ENCODE results near the gene GPN1. TPM values are rescaled to one million over a fixed set of nuclear protein-coding genes. Genes with fewer than 3 reads are reported as not detected.

GPN1 gene
- total RNA-seq, 1 experiment from 2014 or later = 35.9 TPM

DNA sequence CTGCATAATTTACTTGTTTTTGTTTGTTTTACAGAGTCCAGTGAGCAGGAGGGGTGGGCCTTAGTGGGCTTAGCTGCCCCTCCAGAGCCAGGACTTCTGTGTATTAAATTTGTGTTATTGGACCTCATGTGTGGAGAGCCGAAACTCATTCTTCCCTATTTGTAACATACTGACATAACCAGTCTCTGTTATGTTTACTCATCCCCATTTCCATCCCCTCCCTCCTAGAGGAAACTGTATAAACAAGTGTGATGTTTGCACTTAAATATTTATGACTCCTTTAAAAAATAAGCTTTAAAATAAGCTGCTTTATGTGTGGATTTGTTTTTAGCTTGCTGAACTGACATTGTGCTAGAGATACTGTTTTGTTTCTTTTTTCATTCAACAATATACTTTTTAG lies 32.2 kb upstream of the GPN1 start:
- TF ChIP-seq CREB1 (CRISPR knock-in tag; IDR thresholded peaks at IDR 0.05) = no peak
- TF ChIP-seq, protein P1, sequence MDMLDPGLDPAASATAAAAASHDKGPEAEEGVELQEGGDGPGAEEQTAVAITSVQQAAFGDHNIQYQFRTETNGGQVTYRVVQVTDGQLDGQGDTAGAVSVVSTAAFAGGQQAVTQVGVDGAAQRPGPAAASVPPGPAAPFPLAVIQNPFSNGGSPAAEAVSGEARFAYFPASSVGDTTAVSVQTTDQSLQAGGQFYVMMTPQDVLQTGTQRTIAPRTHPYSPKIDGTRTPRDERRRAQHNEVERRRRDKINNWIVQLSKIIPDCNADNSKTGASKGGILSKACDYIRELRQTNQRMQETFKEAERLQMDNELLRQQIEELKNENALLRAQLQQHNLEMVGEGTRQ (CRISPR knock-in tag; IDR thresholded peaks at IDR 0.05) = no peak
- no peak for TF ChIP-seq RORB (CRISPR knock-in tag; IDR thresholded peaks at IDR 0.05)
- no peak for TF ChIP-seq NR1H2 (CRISPR knock-in tag; IDR thresholded peaks at IDR 0.05)
- TF ChIP-seq, protein P2, sequence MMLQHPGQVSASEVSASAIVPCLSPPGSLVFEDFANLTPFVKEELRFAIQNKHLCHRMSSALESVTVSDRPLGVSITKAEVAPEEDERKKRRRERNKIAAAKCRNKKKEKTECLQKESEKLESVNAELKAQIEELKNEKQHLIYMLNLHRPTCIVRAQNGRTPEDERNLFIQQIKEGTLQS (CRISPR knock-in tag; conservative IDR thresholded peaks at IDR 0.05) = no peak
- no peak for TF ChIP-seq FOXK1 (CRISPR knock-in tag; IDR thresholded peaks at IDR 0.05)
- TF ChIP-seq, protein P3, sequence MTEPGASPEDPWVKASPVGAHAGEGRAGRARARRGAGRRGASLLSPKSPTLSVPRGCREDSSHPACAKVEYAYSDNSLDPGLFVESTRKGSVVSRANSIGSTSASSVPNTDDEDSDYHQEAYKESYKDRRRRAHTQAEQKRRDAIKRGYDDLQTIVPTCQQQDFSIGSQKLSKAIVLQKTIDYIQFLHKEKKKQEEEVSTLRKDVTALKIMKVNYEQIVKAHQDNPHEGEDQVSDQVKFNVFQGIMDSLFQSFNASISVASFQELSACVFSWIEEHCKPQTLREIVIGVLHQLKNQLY (CRISPR knock-in tag; IDR thresholded peaks at IDR 0.05) = no peak
- TF ChIP-seq, protein P4, sequence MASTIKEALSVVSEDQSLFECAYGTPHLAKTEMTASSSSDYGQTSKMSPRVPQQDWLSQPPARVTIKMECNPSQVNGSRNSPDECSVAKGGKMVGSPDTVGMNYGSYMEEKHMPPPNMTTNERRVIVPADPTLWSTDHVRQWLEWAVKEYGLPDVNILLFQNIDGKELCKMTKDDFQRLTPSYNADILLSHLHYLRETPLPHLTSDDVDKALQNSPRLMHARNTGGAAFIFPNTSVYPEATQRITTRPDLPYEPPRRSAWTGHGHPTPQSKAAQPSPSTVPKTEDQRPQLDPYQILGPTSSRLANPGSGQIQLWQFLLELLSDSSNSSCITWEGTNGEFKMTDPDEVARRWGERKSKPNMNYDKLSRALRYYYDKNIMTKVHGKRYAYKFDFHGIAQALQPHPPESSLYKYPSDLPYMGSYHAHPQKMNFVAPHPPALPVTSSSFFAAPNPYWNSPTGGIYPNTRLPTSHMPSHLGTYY (CRISPR knock-in tag; IDR thresholded peaks at IDR 0.05) = no peak
- no peak for TF ChIP-seq GABPB1 (CRISPR knock-in tag; IDR thresholded peaks at IDR 0.05)
- no peak for TF ChIP-seq TEAD4 (CRISPR knock-in tag; IDR thresholded peaks at IDR 0.05)
- TF ChIP-seq, protein P5, sequence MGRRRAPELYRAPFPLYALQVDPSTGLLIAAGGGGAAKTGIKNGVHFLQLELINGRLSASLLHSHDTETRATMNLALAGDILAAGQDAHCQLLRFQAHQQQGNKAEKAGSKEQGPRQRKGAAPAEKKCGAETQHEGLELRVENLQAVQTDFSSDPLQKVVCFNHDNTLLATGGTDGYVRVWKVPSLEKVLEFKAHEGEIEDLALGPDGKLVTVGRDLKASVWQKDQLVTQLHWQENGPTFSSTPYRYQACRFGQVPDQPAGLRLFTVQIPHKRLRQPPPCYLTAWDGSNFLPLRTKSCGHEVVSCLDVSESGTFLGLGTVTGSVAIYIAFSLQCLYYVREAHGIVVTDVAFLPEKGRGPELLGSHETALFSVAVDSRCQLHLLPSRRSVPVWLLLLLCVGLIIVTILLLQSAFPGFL (CRISPR knock-in tag; IDR thresholded peaks at IDR 0.05; ENCODE audit: borderline replicate concordance) = no peak
- no peak for TF ChIP-seq EMX1 (CRISPR knock-in tag; IDR thresholded peaks at IDR 0.05)
- TF ChIP-seq, protein P6, sequence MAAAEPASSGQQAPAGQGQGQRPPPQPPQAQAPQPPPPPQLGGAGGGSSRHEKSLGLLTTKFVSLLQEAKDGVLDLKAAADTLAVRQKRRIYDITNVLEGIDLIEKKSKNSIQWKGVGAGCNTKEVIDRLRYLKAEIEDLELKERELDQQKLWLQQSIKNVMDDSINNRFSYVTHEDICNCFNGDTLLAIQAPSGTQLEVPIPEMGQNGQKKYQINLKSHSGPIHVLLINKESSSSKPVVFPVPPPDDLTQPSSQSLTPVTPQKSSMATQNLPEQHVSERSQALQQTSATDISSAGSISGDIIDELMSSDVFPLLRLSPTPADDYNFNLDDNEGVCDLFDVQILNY (CRISPR knock-in tag; IDR thresholded peaks at IDR 0.05) = no peak
- TF ChIP-seq, protein P7, sequence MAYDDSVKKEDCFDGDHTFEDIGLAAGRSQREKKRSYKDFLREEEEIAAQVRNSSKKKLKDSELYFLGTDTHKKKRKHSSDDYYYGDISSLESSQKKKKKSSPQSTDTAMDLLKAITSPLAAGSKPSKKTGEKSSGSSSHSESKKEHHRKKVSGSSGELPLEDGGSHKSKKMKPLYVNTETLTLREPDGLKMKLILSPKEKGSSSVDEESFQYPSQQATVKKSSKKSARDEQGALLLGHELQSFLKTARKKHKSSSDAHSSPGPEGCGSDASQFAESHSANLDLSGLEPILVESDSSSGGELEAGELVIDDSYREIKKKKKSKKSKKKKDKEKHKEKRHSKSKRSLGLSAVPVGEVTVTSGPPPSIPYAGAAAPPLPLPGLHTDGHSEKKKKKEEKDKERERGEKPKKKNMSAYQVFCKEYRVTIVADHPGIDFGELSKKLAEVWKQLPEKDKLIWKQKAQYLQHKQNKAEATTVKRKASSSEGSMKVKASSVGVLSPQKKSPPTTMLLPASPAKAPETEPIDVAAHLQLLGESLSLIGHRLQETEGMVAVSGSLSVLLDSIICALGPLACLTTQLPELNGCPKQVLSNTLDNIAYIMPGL (CRISPR knock-in tag; IDR thresholded peaks at IDR 0.05) = no peak
- TF ChIP-seq, protein P8, sequence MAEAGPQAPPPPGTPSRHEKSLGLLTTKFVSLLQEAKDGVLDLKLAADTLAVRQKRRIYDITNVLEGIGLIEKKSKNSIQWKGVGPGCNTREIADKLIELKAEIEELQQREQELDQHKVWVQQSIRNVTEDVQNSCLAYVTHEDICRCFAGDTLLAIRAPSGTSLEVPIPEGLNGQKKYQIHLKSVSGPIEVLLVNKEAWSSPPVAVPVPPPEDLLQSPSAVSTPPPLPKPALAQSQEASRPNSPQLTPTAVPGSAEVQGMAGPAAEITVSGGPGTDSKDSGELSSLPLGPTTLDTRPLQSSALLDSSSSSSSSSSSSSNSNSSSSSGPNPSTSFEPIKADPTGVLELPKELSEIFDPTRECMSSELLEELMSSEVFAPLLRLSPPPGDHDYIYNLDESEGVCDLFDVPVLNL (CRISPR knock-in tag; IDR thresholded peaks at IDR 0.05; ENCODE audit: borderline replicate concordance, low read depth) = no peak

DNA sequence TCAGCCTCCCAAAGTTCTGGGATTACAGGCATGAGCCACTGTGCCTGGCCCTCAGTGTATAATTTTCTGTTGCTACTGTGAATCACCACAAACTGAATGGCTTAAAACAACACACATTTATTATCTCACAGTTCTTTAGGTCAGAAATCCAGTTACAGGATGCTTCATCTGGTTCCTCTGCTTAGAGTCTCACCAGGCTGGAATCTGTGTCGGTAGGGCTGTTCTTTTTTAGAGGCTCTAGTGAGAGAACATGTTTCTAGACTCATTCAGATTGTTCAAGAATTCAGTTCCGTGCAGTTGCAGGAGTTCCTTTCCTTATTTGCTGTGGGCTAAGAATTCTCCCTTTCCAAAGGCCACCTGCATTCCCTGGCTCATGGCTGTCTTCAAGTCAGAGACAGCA lies 22.2 kb upstream of the GPN1 start:
- TF ChIP-seq HMGA2 (CRISPR knock-in tag; IDR thresholded peaks at IDR 0.05) (no peak), FOXK1 (CRISPR knock-in tag; IDR thresholded peaks at IDR 0.05) (no peak), ZNF263 (CRISPR knock-in tag; IDR thresholded peaks at IDR 0.05; ENCODE audit: low read depth) (no peak), RORB (CRISPR knock-in tag; IDR thresholded peaks at IDR 0.05) (no peak), PRRX2 (CRISPR knock-in tag; IDR thresholded peaks at IDR 0.05) (no peak)
- TF ChIP-seq, protein P9, sequence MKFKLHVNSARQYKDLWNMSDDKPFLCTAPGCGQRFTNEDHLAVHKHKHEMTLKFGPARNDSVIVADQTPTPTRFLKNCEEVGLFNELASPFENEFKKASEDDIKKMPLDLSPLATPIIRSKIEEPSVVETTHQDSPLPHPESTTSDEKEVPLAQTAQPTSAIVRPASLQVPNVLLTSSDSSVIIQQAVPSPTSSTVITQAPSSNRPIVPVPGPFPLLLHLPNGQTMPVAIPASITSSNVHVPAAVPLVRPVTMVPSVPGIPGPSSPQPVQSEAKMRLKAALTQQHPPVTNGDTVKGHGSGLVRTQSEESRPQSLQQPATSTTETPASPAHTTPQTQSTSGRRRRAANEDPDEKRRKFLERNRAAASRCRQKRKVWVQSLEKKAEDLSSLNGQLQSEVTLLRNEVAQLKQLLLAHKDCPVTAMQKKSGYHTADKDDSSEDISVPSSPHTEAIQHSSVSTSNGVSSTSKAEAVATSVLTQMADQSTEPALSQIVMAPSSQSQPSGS (CRISPR knock-in tag; IDR thresholded peaks at IDR 0.05; ENCODE audit: borderline replicate concordance, low read depth) = no peak
- TF ChIP-seq, protein P10, sequence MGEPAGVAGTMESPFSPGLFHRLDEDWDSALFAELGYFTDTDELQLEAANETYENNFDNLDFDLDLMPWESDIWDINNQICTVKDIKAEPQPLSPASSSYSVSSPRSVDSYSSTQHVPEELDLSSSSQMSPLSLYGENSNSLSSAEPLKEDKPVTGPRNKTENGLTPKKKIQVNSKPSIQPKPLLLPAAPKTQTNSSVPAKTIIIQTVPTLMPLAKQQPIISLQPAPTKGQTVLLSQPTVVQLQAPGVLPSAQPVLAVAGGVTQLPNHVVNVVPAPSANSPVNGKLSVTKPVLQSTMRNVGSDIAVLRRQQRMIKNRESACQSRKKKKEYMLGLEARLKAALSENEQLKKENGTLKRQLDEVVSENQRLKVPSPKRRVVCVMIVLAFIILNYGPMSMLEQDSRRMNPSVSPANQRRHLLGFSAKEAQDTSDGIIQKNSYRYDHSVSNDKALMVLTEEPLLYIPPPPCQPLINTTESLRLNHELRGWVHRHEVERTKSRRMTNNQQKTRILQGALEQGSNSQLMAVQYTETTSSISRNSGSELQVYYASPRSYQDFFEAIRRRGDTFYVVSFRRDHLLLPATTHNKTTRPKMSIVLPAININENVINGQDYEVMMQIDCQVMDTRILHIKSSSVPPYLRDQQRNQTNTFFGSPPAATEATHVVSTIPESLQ (CRISPR knock-in tag; IDR thresholded peaks at IDR 0.05) = no peak
- POLR2A ChIA-PET = no interaction called here
- CTCF ChIA-PET = no interaction called here
- Mint-ChIP-seq H3K4me1 (no peaks in the 10 kb centered on the region), H3K4me3 (no peak overlapping the region), H3K27ac (no peak overlapping the region), H3K9me3 (no peaks in the 10 kb centered on the region), H3K27me3 (ENCODE audit: low read depth) (no peaks in the 10 kb centered on the region), H3K36me3 (peaks cover 43% of the 10 kb centered on the region)
- DNase-seq (ENCODE audit: low spot score) = no peak
- ATAC-seq = no peak

More for the DNA sequence above, 32.2 kb upstream of the GPN1 start:
- CTCF ChIA-PET = no interaction called here
- DNase-seq (ENCODE audit: low spot score) (no peak), ATAC-seq (no peak)
- Mint-ChIP-seq H3K27me3 (ENCODE audit: low read depth) (peaks cover 5% of the 10 kb centered on the region; the same call in 1 of the 2 replicates), H3K4me1 (no peaks in the 10 kb centered on the region), H3K4me3 (no peak overlapping the region), H3K27ac (no peak overlapping the region), H3K9me3 (peaks cover 30% of the 10 kb centered on the region), H3K36me3 (peaks cover 53% of the 10 kb centered on the region)
- POLR2A ChIA-PET = no interaction called here
